ENCODE data around the gene KCNV2. TPM values are rescaled to one million over a fixed set of nuclear protein-coding genes. Genes with fewer than 3 reads are reported as not detected.

Gene KCNV2
- total RNA-seq, 1 donor from 2014 or later = not detected

Other genes starting within 250 kb of the KCNV2 start
- 6.4 and 7.3 TPM in 2 replicates for gene VLDLR, start 95.7 kb upstream of the KCNV2 start, total RNA-seq
- 155 and 162 TPM in 2 replicates for gene PUM3, start 126.6 kb downstream of the KCNV2 start, total RNA-seq

Measured in activated CD4-positive, alpha-beta T cell treated with anti-CD3 and anti-CD28 coated beads, Interleukin-2, amount 10 ng/mL, durations not matched to agents 24 days and 14 days (primary cell).